ENCODE data around the gene ZDHHC5. TPM values are rescaled to one million over a fixed set of nuclear protein-coding genes. Genes with fewer than 3 reads are reported as not detected.

The ZDHHC5 gene
- polyA plus RNA-seq, 2 of the 4 experiments (the other 2 are of a cell fraction): 44.1 to 63.8 TPM

GRCh38 chr11:57652662-57653061 is 15.3 kb upstream of the ZDHHC5 start (continued):
- TF ChIP-seq BHLHE40 (IDR thresholded peaks at IDR 0.05; ENCODE audit: low read depth, low read length) (no peak), PHF8 (IDR thresholded peaks at IDR 0.05; ENCODE audit: borderline replicate concordance, low read depth) (no peak)

DNA sequence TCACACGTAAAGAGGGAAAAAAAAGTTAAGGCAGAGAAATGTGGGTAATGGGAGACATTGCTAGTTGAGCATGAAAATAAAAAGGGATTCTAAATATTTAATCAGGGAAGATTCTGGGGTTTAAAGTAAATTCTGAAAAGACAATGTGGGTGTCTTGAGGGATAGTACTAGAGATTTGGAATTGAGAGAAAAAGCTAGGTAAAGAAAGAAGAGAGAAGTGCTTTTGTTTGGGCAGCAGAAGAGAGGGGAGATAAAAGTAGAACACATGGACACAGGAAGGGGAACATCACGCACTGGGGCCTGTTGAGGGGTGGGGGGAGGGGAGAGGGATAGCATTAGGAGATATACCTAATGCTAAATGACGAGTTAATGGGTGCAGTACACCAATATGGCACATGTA is 14.8 kb upstream of the ZDHHC5 start:
- DNase-seq (ENCODE audit: low read depth in 1 of 2, low spot score in 1 of 2): no peak
- WGBS (ENCODE audit: missing lambda C conversion rate): 64% methylated on average over 3 of the region's 3 CpGs
- H3K4me2 ChIP-seq: no peak overlapping the region
- H3K4me1 ChIP-seq: peaks cover 25% of the 10 kb centered on the region
- TF ChIP-seq FOSL2 (IDR thresholded peaks at IDR 0.05) (no peak), FOSL2 (CRISPR knock-in tag; IDR thresholded peaks at IDR 0.05) (no peak), PBX3 (IDR thresholded peaks at IDR 0.05) (no peak), ZFP36 (IDR thresholded peaks at IDR 0.05; ENCODE audit: borderline replicate concordance, partially characterized antibody) (no peak), MAFK (IDR thresholded peaks at IDR 0.05; ENCODE audit: partially characterized antibody) (no peak), RAD21 (conservative IDR thresholded peaks at IDR 0.05 in 1 of 2, IDR thresholded peaks at IDR 0.05 in 1 of 2) (no peak), POLR2A (IDR thresholded peaks at IDR 0.05; ENCODE audit: low read length) (no peak), GATA3 (IDR thresholded peaks at IDR 0.05; ENCODE audit: borderline replicate concordance) (no peak)
- H3K27ac ChIP-seq: no peak overlapping the region
- ATAC-seq: no peak
- FAIRE-seq: no peak
- H3K4me3 ChIP-seq: no peak overlapping the region
- POLR2A ChIA-PET: no interaction called here
- no peaks in the 10 kb centered on the region for H3K9me3 ChIP-seq
- CTCF ChIA-PET: interaction anchor here (0.6 to 3.8 kb wide), 7 partner anchors 8 to 126 kb away, joined by 3 to 21 read pairs (median 5); no protein-coding TSS in a partner anchor

GRCh38 chr11:57656885-57657193 is 11.1 kb upstream of the ZDHHC5 start:
- ATAC-seq: peak in 1 of 2 experiments; percentile 7; a peak in 1 of 6 replicates

GRCh38 chr11:57657194-57658022 is 10.5 kb upstream of the ZDHHC5 start, which contains the start of gene CLP1:
CLP1 (plus strand) TSS chr11:57657762; CDS start chr11:57659477, 1,715 bp downstream.
- Histone ChIP-seq H3K4me3 (peak within 1 kb of the TSS; percentile 63), H3K27ac (peak within 1 kb of the TSS; percentile 73 to 84), H3K9me3 (no peaks in the 10 kb centered on the region), H3K4me2 (peak within 1 kb of the TSS; percentile 86), H3K4me1 (peaks cover 11% of the 10 kb centered on the region; the same call in 1 of the 3 replicates)
- DNase-seq (ENCODE audit: low read depth in 1 of 2, low spot score in 1 of 2): peak; percentile 92 to 99
- peak; percentile 56 for FAIRE-seq
- ChIA-PET CTCF (interaction anchor here (0.8 to 2.1 kb wide), 5 partner anchors 9 to 312 kb away, joined by 3 to 10 read pairs (median 6); partner anchors contain the start of gene UBE2L6), POLR2A (no interaction called here)
- ATAC-seq: peak; percentile 98 to 99
- 1% methylated on average over 17 of the region's 45 CpGs for WGBS (ENCODE audit: missing lambda C conversion rate)
- no peak for TF ChIP-seq HEYL (CRISPR knock-in tag; IDR thresholded peaks at IDR 0.05)
- TF ChIP-seq GATA3 (IDR thresholded peaks at IDR 0.05; ENCODE audit: borderline replicate concordance): no peak
- no peak for TF ChIP-seq CBX8 (IDR thresholded peaks at IDR 0.05)
- TF ChIP-seq REST (IDR thresholded peaks at IDR 0.05): peak; percentile 97
- no peak for TF ChIP-seq HOXA7 (CRISPR knock-in tag; IDR thresholded peaks at IDR 0.05)
- no peak for TF ChIP-seq RAD21 (conservative IDR thresholded peaks at IDR 0.05 in 1 of 2, IDR thresholded peaks at IDR 0.05 in 1 of 2)
- no peak for TF ChIP-seq FOSB (CRISPR knock-in tag; IDR thresholded peaks at IDR 0.05)
- TF ChIP-seq RCOR1 (IDR thresholded peaks at IDR 0.05; ENCODE audit: low read depth, low read length): no peak
- TF ChIP-seq RFX5 (IDR thresholded peaks at IDR 0.05): no peak
- peak; percentile 49 to 65; a peak in 2 of 5 replicates for TF ChIP-seq JUN (IDR thresholded peaks at IDR 0.05)

More at GRCh38 chr11:57656885-57657193, 11.1 kb upstream of the ZDHHC5 start:
- no peak for FAIRE-seq
- Histone ChIP-seq H3K27ac (peak overlapping the region; percentile 63 to 81), H3K4me2 (peak overlapping the region; percentile 86), H3K4me3 (peak overlapping the region; percentile 63), H3K4me1 (peaks cover 11% of the 10 kb centered on the region; the same call in 1 of the 3 replicates), H3K9me3 (no peaks in the 10 kb centered on the region)
- WGBS (ENCODE audit: missing lambda C conversion rate): 18% methylated on average over 5 of the region's 5 CpGs
- no peak for DNase-seq (ENCODE audit: low read depth in 1 of 2, low spot score in 1 of 2)
- ChIA-PET POLR2A (no interaction called here), CTCF (interaction anchor here (1.0 to 2.1 kb wide), 3 partner anchors 12 to 311 kb away, joined by 4 to 10 read pairs (median 6); no protein-coding TSS in a partner anchor)
- TF ChIP-seq NFE2L2 (conservative IDR thresholded peaks at IDR 0.05; ENCODE audit: low read length) (no peak), BCL3 (IDR thresholded peaks at IDR 0.05) (no peak), MAX (IDR thresholded peaks at IDR 0.05) (no peak), FOSB (CRISPR knock-in tag; IDR thresholded peaks at IDR 0.05) (no peak), RAD21 (conservative IDR thresholded peaks at IDR 0.05 in 1 of 2, IDR thresholded peaks at IDR 0.05 in 1 of 2) (no peak)
- TF ChIP-seq, protein P1, sequence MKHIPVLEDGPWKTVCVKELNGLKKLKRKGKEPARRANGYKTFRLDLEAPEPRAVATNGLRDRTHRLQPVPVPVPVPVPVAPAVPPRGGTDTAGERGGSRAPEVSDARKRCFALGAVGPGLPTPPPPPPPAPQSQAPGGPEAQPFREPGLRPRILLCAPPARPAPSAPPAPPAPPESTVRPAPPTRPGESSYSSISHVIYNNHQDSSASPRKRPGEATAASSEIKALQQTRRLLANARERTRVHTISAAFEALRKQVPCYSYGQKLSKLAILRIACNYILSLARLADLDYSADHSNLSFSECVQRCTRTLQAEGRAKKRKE (CRISPR knock-in tag; IDR thresholded peaks at IDR 0.05; ENCODE audit: low read depth): no peak
